HEK293 (cell line): ENCODE measurements around the gene HOXC10.
A peak's percentile ranks its signal among the peaks of the same experiment; 100 is the strongest.

ENCODE experiments used
- GLI4 ChIP-seq: fragments of 450-650 bp; formaldehyde crosslinking; IDR thresholded peaks from 2 replicates; pipeline ENCODE4 v1.5.1; 2016; ENCODE audit warnings: missing biosample characterization, missing genetic modification characterization
- GLIS2 ChIP-seq: fragments of 450-650 bp; formaldehyde crosslinking; IDR thresholded peaks from 2 replicates; pipeline ENCODE4 v1.5.1; 2016; ENCODE audit warnings: missing biosample characterization, missing genetic modification characterization
- INSM2 ChIP-seq: fragments of 450-650 bp; formaldehyde crosslinking; IDR thresholded peaks from 2 replicates; pipeline ENCODE4 v1.5.1; 2016; ENCODE audit warnings: missing biosample characterization, missing genetic modification characterization
- KLF1 ChIP-seq: fragments of 450-650 bp; formaldehyde crosslinking; IDR thresholded peaks from 2 replicates; pipeline ENCODE4 v1.5.1; 2016; ENCODE audit warnings: missing biosample characterization, missing genetic modification characterization
- KLF10 ChIP-seq: fragments of 450-650 bp; IDR thresholded peaks from 2 replicates; pipeline ENCODE4 v1.5.1; 2018; ENCODE audit warnings: missing biosample characterization, mild to moderate bottlenecking, missing genetic modification characterization
- MYNN ChIP-seq: fragments of 450-650 bp; formaldehyde crosslinking; IDR thresholded peaks from 2 replicates; pipeline ENCODE4 v1.5.1; 2016; ENCODE audit warnings: missing biosample characterization, missing genetic modification characterization, borderline replicate concordance
- MZF1 ChIP-seq: fragments of 450-650 bp; formaldehyde crosslinking; IDR thresholded peaks from 2 replicates; pipeline ENCODE4 v1.5.1; 2017; ENCODE audit warnings: missing biosample characterization, missing genetic modification characterization, borderline replicate concordance
- PRDM1 ChIP-seq: fragments of 450-650 bp; formaldehyde crosslinking; IDR thresholded peaks from 2 replicates; pipeline ENCODE4; 2016; ENCODE audit warnings: missing biosample characterization, missing genetic modification characterization
- PRDM2 ChIP-seq: fragments of 450-650 bp; formaldehyde crosslinking; IDR thresholded peaks from 2 replicates; pipeline ENCODE4 v1.5.1; 2016; ENCODE audit warnings: missing biosample characterization, missing genetic modification characterization, borderline replicate concordance
- RBAK ChIP-seq: fragments of 450-650 bp; formaldehyde crosslinking; IDR thresholded peaks from 2 replicates; pipeline ENCODE4 v1.5.1; 2016; ENCODE audit warnings: missing biosample characterization, missing genetic modification characterization
- ZBTB8A ChIP-seq: fragments of 450-650 bp; formaldehyde crosslinking; IDR thresholded peaks from 2 replicates; pipeline ENCODE4 v1.5.1; 2016; ENCODE audit warnings: missing biosample characterization, missing genetic modification characterization
- ZFHX2 ChIP-seq: fragments of 450-650 bp; formaldehyde crosslinking; conservative IDR thresholded peaks from 2 replicates; pipeline ENCODE4 v1.5.1; 2016; ENCODE audit warnings: missing biosample characterization, missing genetic modification characterization
- ZFP3 ChIP-seq: fragments of 450-650 bp; formaldehyde crosslinking; IDR thresholded peaks from 2 replicates; pipeline ENCODE4 v1.5.1; 2016; ENCODE audit warnings: low read depth, missing biosample characterization, missing genetic modification characterization
- ZIC2 ChIP-seq: fragments of 450-650 bp; formaldehyde crosslinking; IDR thresholded peaks from 2 replicates; pipeline ENCODE4 v1.5.1; 2016; ENCODE audit warnings: missing biosample characterization, missing genetic modification characterization
- ZNF132 ChIP-seq: fragments of 450-650 bp; formaldehyde crosslinking; IDR thresholded peaks from 2 replicates; pipeline ENCODE4 v1.5.1; 2017; ENCODE audit warnings: missing biosample characterization, missing genetic modification characterization, borderline replicate concordance
- ZNF133 ChIP-seq: fragments of 450-650 bp; formaldehyde crosslinking; IDR thresholded peaks from 2 replicates; pipeline ENCODE4 v1.5.1; 2016; ENCODE audit warnings: missing biosample characterization, missing genetic modification characterization
- ZNF169 ChIP-seq: fragments of 450-650 bp; formaldehyde crosslinking; IDR thresholded peaks from 2 replicates; pipeline ENCODE4 v1.5.1; 2016; ENCODE audit warnings: missing biosample characterization, missing genetic modification characterization
- ZNF2 ChIP-seq: fragments of 450-650 bp; formaldehyde crosslinking; IDR thresholded peaks from 2 replicates; pipeline ENCODE4 v1.5.1; 2016; ENCODE audit warnings: missing biosample characterization, missing genetic modification characterization
- ZNF23 ChIP-seq: fragments of 450-650 bp; formaldehyde crosslinking; IDR thresholded peaks from 2 replicates; pipeline ENCODE4 v1.5.1; 2016; ENCODE audit warnings: missing biosample characterization, missing genetic modification characterization, borderline replicate concordance
- ZNF26 ChIP-seq: fragments of 450-650 bp; formaldehyde crosslinking; IDR thresholded peaks from 2 replicates; pipeline ENCODE4 v1.5.1; 2016; ENCODE audit warnings: missing biosample characterization, missing genetic modification characterization
- ZNF311 ChIP-seq: fragments of 450-650 bp; formaldehyde crosslinking; IDR thresholded peaks from 2 replicates; pipeline ENCODE4 v1.5.1; 2017; ENCODE audit warnings: missing biosample characterization, missing genetic modification characterization, borderline replicate concordance
- ZNF324 ChIP-seq: fragments of 450-650 bp; formaldehyde crosslinking; IDR thresholded peaks from 2 replicates; pipeline ENCODE4 v1.5.1; 2016; ENCODE audit warnings: missing biosample characterization, missing genetic modification characterization
- ZNF423 ChIP-seq: fragments of 450-650 bp; formaldehyde crosslinking; IDR thresholded peaks from 2 replicates; pipeline ENCODE4 v1.5.1; 2016; ENCODE audit warnings: missing biosample characterization, missing genetic modification characterization
- ZNF426 ChIP-seq: fragments of 450-650 bp; formaldehyde crosslinking; IDR thresholded peaks from 2 replicates; pipeline ENCODE4 v1.5.1; 2017; ENCODE audit warnings: missing biosample characterization, missing genetic modification characterization, mild to moderate bottlenecking, inconsistent platforms, moderate library complexity
- ZNF548 ChIP-seq: fragments of 450-650 bp; formaldehyde crosslinking; IDR thresholded peaks from 2 replicates; pipeline ENCODE4 v1.5.1; 2016; ENCODE audit warnings: missing biosample characterization, missing genetic modification characterization
- ZNF645 ChIP-seq: fragments of 450-650 bp; formaldehyde crosslinking; IDR thresholded peaks from 2 replicates; pipeline ENCODE4; 2016; ENCODE audit warnings: missing biosample characterization, missing genetic modification characterization
- ZNF660 ChIP-seq: fragments of 450-650 bp; IDR thresholded peaks from 2 replicates; pipeline ENCODE4 v1.5.1; 2018; ENCODE audit warnings: missing biosample characterization, mild to moderate bottlenecking, missing genetic modification characterization
- ZNF76 ChIP-seq: fragments of 450-650 bp; formaldehyde crosslinking; IDR thresholded peaks from 2 replicates; pipeline ENCODE4; 2016; ENCODE audit warnings: low read depth, missing biosample characterization, missing genetic modification characterization, borderline replicate concordance
- ZNF777 ChIP-seq: fragments of 450-650 bp; formaldehyde crosslinking; IDR thresholded peaks from 2 replicates; pipeline ENCODE4 v1.5.1; 2017; ENCODE audit warnings: missing biosample characterization, missing genetic modification characterization, borderline replicate concordance
- ZNF791 ChIP-seq: fragments of 450-650 bp; formaldehyde crosslinking; IDR thresholded peaks from 2 replicates; pipeline ENCODE4 v1.5.1; 2016; ENCODE audit warnings: missing biosample characterization, missing genetic modification characterization
- ZSCAN16 ChIP-seq: fragments of 450-650 bp; formaldehyde crosslinking; IDR thresholded peaks from 2 replicates; pipeline ENCODE4 v1.5.1; 2016; ENCODE audit warnings: missing biosample characterization, missing genetic modification characterization

The HOXC10 gene

GRCh38 chr12:54028314-54029201, 43.6 kb downstream of the HOXC10 start, which contains the start of gene HOXC6 (continued):
- peak; percentile 30; the same call in 1 of the 2 replicates for TF ChIP-seq KLF1 (tag by site-specific recombination)
- TF ChIP-seq ZNF791 (tag by site-specific recombination), result no peak
- no peak for TF ChIP-seq ZNF311
- no peak for TF ChIP-seq INSM2 (tag by site-specific recombination)
- TF ChIP-seq KLF10, result peak; percentile 77
- TF ChIP-seq MYNN (tag by site-specific recombination), result no peak
- TF ChIP-seq RBAK (tag by site-specific recombination), result no peak
- TF ChIP-seq ZNF645 (tag by site-specific recombination), result no peak
- peak; percentile 46; the same call in 1 of the 2 replicates for TF ChIP-seq ZNF2 (tag by site-specific recombination)
- no peak for TF ChIP-seq ZNF26
- TF ChIP-seq ZBTB8A (tag by site-specific recombination), result peak; percentile 88
- no peak; the same call in 1 of the 2 replicates for TF ChIP-seq ZSCAN16 (tag by site-specific recombination)
- no peak; the same call in 1 of the 2 replicates for TF ChIP-seq ZNF660 (tag by site-specific recombination)
- peak; percentile 67; the same call in 1 of the 2 replicates for TF ChIP-seq ZNF423 (tag by site-specific recombination)
- TF ChIP-seq ZNF23 (tag by site-specific recombination), result no peak
- peak; percentile 80 for TF ChIP-seq GLIS2 (tag by site-specific recombination)
- TF ChIP-seq ZNF426 (tag by site-specific recombination), result no peak
- TF ChIP-seq ZIC2 (tag by site-specific recombination), result peak; percentile 63; the same call in 1 of the 2 replicates
- no peak for TF ChIP-seq ZNF169 (tag by site-specific recombination)
- TF ChIP-seq GLI4, result no peak
- no peak for TF ChIP-seq ZNF548 (tag by site-specific recombination)
- no peak for TF ChIP-seq ZFP3
- TF ChIP-seq PRDM1, result peak; percentile 18; the same call in 1 of the 2 replicates
- no peak for TF ChIP-seq PRDM2 (tag by site-specific recombination)
- no peak for TF ChIP-seq ZNF777 (tag by site-specific recombination)
- no peak for TF ChIP-seq ZNF133 (tag by site-specific recombination)
- peak; percentile 56 for TF ChIP-seq MZF1
- TF ChIP-seq ZNF324 (tag by site-specific recombination), result no peak
- TF ChIP-seq ZNF76 (tag by site-specific recombination), result no peak
- peak; percentile 36; the same call in 1 of the 2 replicates for TF ChIP-seq ZFHX2 (tag by site-specific recombination)
- no peak for TF ChIP-seq ZNF132 (tag by site-specific recombination)
